HepG2 (cell line): ENCODE measurements around the gene MYORG. TPM values are rescaled to one million over a fixed set of nuclear protein-coding genes. Genes with fewer than 3 reads are reported as not detected.

Experiments used
- MTA1 ChIP-seq: sonication (generic); formaldehyde crosslinking; IDR thresholded peaks from 2 replicates; pipeline ENCODE4 v1.4.0; 2020; ENCODE audit warnings: missing genetic modification reagents, mild to moderate bottlenecking, borderline replicate concordance
- NCOR1 ChIP-seq: fragments of 200-600 bp; sonication (generic); IDR thresholded peaks from 2 replicates; pipeline ENCODE4 v1.7.0; 2017; ENCODE audit warnings: antibody characterized with exemption, low read length, borderline replicate concordance
- RAD21 ChIP-seq: fragments of 450-650 bp; formaldehyde crosslinking; IDR thresholded peaks from 2 replicates; pipeline ENCODE4 v1.5.0; 2020; ENCODE audit warnings: mild to moderate bottlenecking
- ZMYM3 ChIP-seq: sonication (generic); formaldehyde crosslinking; IDR thresholded peaks from 2 replicates; pipeline ENCODE4 v1.5.1; 2020; ENCODE audit warnings: mild to moderate bottlenecking, missing genetic modification reagents
- polyA plus RNA-seq, 8 experiments: library from polyadenylated mRNA; depleted of rRNA in 3 of 8; stranded (reverse) in 7 of 8; unstranded in 1 of 8; fragments of >200 nt; fragmentation: Illumina TruSeq in 4 of 8; extraction: Trizol in 4 of 8; gene quantifications; 2 replicates each; pipeline versions ENCODE4 v1.2.1 to v1.2.3, GENCODE V29; 2011 to 2016; ENCODE audit warnings: low read depth in 4 of 8, missing spikeins in 1 of 8, mixed read lengths in 1 of 8; ENCODE audit not compliant: insufficient read depth in 1 of 8
- total RNA-seq, 5 experiments: library from RNA; depleted of rRNA; stranded (reverse); fragments of >200 nt; fragmentation: Illumina TruSeq; extraction: Trizol; gene quantifications; 2 replicates each; pipeline ENCODE4 v1.2.3, GENCODE V29; 2016; ENCODE audit warnings: low read depth in 1 of 5
- TF ChIP-seq, protein P1 (sequence below): sonication (generic); formaldehyde crosslinking; IDR thresholded peaks from 2 replicates; pipeline ENCODE4 v1.4.0; 2020; ENCODE audit warnings: missing genetic modification reagents
- TF ChIP-seq, protein P2 (sequence below): sonication (generic); formaldehyde crosslinking; IDR thresholded peaks from 2 replicates; pipeline ENCODE4 v1.8.1; 2023; ENCODE audit warnings: mild to moderate bottlenecking, missing genetic modification reagents
- TF ChIP-seq, protein P3 (sequence below): sonication (generic); formaldehyde crosslinking; IDR thresholded peaks from 2 replicates; pipeline ENCODE4 v1.4.0; 2020; ENCODE audit warnings: missing genetic modification reagents

MYORG gene
- total and polyA plus RNA-seq, 2 of the 13 experiments (the other 11 are each of a cell fraction or from before 2014, with no cell fraction given), result 11.1 to 22.4 TPM

DNA sequence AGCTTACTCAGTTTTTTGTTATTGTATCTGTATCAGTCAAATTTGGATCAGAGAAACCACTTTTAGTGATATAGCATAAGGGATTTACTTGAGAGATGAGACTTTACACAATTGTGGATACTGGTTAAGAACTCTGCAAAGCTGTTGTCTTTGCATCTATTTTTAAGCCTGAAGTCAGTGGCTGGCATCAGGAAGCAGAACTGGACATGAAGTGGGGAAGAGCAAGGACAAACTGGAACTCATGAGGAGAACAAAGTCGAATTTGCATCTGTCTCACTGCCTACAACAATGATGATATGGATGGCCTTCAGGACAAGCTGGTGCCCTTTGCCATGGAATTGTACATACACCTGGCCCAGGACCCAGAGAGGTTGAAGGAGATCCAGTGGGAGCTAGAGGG is 15.8 kb upstream of the MYORG start (continued):
- TF ChIP-seq MTA1 (CRISPR knock-in tag), result no peak
- TF ChIP-seq, protein P1, sequence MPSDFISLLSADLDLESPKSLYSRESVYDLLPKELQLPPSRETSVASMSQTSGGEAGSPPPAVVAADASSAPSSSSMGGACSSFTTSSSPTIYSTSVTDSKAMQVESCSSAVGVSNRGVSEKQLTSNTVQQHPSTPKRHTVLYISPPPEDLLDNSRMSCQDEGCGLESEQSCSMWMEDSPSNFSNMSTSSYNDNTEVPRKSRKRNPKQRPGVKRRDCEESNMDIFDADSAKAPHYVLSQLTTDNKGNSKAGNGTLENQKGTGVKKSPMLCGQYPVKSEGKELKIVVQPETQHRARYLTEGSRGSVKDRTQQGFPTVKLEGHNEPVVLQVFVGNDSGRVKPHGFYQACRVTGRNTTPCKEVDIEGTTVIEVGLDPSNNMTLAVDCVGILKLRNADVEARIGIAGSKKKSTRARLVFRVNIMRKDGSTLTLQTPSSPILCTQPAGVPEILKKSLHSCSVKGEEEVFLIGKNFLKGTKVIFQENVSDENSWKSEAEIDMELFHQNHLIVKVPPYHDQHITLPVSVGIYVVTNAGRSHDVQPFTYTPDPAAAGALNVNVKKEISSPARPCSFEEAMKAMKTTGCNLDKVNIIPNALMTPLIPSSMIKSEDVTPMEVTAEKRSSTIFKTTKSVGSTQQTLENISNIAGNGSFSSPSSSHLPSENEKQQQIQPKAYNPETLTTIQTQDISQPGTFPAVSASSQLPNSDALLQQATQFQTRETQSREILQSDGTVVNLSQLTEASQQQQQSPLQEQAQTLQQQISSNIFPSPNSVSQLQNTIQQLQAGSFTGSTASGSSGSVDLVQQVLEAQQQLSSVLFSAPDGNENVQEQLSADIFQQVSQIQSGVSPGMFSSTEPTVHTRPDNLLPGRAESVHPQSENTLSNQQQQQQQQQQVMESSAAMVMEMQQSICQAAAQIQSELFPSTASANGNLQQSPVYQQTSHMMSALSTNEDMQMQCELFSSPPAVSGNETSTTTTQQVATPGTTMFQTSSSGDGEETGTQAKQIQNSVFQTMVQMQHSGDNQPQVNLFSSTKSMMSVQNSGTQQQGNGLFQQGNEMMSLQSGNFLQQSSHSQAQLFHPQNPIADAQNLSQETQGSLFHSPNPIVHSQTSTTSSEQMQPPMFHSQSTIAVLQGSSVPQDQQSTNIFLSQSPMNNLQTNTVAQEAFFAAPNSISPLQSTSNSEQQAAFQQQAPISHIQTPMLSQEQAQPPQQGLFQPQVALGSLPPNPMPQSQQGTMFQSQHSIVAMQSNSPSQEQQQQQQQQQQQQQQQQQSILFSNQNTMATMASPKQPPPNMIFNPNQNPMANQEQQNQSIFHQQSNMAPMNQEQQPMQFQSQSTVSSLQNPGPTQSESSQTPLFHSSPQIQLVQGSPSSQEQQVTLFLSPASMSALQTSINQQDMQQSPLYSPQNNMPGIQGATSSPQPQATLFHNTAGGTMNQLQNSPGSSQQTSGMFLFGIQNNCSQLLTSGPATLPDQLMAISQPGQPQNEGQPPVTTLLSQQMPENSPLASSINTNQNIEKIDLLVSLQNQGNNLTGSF, result no peak
- TF ChIP-seq, protein P2, sequence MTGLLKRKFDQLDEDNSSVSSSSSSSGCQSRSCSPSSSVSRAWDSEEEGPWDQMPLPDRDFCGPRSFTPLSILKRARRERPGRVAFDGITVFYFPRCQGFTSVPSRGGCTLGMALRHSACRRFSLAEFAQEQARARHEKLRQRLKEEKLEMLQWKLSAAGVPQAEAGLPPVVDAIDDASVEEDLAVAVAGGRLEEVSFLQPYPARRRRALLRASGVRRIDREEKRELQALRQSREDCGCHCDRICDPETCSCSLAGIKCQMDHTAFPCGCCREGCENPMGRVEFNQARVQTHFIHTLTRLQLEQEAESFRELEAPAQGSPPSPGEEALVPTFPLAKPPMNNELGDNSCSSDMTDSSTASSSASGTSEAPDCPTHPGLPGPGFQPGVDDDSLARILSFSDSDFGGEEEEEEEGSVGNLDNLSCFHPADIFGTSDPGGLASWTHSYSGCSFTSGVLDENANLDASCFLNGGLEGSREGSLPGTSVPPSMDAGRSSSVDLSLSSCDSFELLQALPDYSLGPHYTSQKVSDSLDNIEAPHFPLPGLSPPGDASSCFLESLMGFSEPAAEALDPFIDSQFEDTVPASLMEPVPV (CRISPR knock-in tag), result no peak
- no peak for TF ChIP-seq ZMYM3 (CRISPR knock-in tag)
- no peak for TF ChIP-seq RAD21 (CRISPR knock-in tag)
- no peak for TF ChIP-seq NCOR1
- TF ChIP-seq, protein P3, sequence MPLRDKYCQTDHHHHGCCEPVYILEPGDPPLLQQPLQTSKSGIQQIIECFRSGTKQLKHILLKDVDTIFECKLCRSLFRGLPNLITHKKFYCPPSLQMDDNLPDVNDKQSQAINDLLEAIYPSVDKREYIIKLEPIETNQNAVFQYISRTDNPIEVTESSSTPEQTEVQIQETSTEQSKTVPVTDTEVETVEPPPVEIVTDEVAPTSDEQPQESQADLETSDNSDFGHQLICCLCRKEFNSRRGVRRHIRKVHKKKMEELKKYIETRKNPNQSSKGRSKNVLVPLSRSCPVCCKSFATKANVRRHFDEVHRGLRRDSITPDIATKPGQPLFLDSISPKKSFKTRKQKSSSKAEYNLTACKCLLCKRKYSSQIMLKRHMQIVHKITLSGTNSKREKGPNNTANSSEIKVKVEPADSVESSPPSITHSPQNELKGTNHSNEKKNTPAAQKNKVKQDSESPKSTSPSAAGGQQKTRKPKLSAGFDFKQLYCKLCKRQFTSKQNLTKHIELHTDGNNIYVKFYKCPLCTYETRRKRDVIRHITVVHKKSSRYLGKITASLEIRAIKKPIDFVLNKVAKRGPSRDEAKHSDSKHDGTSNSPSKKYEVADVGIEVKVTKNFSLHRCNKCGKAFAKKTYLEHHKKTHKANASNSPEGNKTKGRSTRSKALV (CRISPR knock-in tag), result no peak
